Dedifferentiated amniotic fluid mesenchymal stem cell (primary cell): ENCODE results near the gene TCIRG1.
"Not testable (repeated sequence)": the region's sequence is repeated elsewhere in the genome, so short reads cannot be mapped to it uniquely, and the experiment has no call there.

Source experiments
- DNase-seq: peaks from one replicate; pipeline ENCODE4 v3.0.0-alpha.2; 2016; ENCODE audit errors: extremely low spot score

TCIRG1 gene, protein sequence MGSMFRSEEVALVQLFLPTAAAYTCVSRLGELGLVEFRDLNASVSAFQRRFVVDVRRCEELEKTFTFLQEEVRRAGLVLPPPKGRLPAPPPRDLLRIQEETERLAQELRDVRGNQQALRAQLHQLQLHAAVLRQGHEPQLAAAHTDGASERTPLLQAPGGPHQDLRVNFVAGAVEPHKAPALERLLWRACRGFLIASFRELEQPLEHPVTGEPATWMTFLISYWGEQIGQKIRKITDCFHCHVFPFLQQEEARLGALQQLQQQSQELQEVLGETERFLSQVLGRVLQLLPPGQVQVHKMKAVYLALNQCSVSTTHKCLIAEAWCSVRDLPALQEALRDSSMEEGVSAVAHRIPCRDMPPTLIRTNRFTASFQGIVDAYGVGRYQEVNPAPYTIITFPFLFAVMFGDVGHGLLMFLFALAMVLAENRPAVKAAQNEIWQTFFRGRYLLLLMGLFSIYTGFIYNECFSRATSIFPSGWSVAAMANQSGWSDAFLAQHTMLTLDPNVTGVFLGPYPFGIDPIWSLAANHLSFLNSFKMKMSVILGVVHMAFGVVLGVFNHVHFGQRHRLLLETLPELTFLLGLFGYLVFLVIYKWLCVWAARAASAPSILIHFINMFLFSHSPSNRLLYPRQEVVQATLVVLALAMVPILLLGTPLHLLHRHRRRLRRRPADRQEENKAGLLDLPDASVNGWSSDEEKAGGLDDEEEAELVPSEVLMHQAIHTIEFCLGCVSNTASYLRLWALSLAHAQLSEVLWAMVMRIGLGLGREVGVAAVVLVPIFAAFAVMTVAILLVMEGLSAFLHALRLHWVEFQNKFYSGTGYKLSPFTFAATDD

DNA sequence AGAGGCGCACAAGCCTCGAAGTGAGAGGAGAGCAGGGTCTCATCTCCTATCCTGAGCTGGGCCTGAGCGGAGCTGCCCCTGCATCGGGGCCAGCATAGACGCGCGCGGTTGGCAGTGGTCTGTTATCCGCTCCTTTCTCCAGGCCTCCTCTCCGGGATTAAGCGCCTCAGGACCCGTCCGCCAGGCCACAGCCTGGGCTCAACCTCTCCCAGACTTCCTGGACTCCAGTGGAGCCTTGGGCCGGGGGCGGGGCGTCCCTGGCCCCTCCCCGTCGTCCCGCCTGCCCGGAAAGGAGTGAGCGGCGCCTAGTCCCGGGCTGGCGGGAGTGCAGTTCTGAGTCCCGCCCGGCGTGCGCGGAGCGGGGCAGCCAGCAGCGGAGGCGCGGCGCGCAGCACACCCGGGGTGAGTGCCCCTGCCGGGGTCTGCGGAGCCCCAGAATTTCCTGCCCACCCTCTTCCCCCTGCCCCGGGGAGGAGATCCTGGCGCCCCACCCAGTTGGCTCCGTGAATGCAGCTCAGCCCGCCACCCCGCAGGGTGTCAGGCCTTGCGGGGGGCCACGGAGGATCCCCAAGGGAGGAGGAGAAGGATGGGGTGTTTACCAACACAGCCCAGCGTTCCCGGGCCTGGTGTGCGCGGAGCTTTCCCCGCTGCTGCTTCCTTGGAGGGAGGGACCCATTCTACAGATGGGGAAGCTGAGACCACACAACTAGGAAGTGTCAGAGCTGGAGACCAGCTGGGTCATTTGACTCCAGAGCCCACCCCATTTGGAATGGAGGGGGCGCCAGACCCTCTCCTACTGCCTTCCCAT, at the start of gene TCIRG1:
Gene TCIRG1, plus strand, starts transcription at position 308 of the 808 bp plus-strand sequence. CDS start 2,247 bp downstream, outside the sequence.
- peak; percentile 45 for DNase-seq

DNA sequence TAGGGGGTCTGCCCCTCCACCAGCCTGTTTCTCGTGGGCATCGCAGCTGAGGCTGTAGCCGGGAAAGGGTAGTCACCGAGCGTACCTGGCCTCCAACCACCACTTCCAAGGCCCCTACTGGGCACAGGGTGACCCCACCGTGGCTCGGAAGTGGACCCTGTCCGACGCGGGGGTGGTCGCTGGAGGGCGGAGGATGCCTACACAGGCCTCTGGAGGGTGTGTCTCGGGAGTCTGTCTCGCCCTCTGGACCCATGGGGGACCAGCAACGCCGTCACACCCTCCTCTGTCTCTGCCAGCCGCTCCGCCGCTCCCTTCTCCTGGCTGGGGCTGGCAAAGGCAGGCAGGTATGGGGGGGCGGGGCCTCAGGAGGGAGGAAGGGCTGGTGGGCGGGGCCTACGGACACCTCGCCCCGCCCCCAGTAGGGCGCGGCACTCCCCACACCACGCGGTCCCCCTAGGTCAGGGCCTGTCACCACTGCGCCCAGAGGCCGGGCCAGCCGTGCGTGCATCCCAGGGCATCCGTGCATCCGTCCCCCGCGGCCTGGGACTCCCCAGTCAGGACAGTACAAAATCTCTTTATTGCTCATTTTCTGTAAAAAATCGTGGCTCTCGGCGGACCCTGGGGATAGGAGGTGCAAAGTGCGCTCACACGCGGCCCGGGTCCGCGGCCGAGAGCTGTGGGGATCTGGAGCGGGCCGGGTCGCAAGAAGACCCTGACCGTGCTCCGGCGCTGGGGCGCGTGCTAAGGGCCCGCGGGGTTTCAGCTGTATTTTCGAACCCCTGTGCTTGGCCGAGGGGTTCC, 48.1 kb upstream of the TCIRG1 start:
- not testable (repeated sequence) for DNase-seq

DNA sequence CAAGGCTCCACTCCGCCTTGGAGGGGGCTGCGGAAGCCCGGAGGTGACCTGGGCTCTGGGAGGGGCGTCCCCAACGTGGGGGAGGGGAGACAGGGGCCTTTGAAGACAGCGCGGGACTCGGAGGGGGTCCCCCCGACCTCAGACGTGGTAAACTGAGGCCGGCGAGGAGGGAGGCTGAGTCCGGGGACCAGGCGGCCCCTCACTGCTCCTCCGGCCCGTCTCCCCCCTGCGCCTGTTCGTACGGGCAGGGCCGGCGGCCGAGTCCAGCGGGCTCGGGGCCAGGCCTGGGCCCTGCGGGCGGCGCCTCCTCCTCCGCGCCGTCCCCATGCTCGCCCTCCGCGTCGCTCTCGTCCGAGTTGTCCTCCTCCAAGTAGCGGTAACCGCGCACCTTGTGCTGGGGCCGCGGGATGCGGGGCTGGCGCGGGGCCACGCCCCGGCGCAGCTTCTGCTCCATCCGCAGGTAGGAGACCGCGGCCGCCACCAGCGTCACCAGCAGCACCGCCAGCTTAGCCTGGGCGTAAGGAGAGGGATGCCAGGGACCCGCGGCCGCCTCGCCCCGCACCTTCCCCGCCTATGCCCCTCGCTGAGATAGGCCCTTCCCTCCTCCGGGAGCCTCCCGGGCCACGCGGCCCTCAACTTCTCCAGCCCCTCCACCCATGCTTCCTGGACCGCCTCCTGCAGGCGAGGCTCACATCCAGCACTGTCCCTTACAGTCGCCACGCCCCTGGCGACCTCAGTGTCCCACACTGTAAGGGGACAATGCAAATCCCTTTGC, 47.3 kb upstream of the TCIRG1 start:
- not testable (repeated sequence) for DNase-seq

DNA sequence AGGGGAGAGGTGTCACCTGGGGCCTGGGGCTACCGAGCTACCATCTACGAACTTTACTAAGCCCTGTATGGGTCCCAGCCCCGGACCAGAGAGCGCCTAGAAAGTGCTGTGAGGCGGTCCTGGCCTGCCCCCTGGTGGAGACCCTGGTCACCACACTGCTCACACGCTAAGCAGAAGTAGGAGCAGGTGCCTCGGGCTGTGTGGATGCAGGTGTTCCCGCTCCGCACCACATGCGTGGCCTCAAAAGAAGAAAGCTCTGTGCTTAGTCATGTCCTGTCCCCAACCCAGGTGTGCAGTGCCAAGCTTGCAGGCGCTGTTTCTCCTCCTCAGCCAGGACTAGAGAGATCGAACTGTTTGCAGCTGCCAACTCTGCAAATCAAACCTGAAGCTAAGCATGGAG, 45.0 kb upstream of the TCIRG1 start:
- DNase-seq, result not testable (repeated sequence)

DNA sequence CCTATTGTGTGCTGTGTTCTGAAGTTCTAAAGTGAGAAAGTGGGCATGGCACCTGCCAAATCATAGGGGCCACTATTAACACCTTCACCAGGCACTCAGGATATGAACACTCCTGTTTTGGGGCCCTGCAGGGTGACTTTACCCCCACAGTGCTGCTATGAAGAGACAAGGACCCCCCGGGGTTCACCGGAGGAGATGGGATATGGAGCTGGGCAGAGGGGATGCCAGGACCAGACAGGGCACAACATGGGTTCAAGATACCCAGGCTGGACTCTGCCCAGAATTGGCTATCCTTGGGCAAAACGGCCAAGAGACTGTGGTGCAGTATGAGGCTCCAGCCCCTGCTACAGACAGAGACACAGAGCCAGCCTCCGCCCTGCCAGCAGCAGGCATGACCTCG, 44.4 kb upstream of the TCIRG1 start:
- not testable (repeated sequence) for DNase-seq

DNA sequence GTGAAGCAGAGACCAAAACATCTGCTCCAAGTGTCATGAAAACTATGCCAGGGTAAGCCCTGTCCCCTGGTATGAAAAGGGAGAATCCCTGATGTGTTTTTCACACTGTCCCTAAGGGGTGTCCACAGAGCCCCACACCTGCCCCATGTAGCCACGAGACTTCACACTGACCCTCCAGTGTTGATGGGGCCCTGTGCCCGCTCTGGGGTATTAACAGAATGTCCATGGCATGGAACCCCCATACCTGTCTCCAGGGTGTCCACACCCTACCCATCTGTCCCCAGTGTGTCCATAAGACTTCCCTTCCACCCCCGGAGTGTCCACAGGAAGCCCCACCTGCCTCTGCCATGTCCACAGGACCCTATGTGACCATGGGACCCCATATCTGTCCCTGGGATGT, 43.7 kb upstream of the TCIRG1 start:
- DNase-seq, result not testable (repeated sequence)

DNA sequence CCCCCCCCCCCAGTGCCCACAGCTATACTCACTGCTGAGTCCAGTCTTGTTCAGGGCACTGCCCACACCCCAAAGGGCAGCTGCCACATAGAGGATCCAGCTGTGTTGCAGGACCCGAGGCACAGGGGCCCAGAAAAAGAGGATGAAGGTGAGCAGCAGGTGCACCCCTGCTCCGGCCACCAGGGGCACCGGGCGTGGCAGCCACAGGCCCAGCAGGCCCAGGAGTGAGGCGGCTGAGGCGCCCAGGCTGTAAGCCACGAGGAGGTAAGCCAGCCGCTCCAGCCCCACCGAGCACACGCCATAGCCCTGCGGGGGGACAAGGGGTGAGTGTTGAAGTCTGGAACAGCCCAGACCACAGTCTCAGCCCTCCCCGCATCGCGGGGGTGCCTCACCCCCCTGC, 43.2 kb upstream of the TCIRG1 start:
- DNase-seq, result not testable (repeated sequence)

DNA sequence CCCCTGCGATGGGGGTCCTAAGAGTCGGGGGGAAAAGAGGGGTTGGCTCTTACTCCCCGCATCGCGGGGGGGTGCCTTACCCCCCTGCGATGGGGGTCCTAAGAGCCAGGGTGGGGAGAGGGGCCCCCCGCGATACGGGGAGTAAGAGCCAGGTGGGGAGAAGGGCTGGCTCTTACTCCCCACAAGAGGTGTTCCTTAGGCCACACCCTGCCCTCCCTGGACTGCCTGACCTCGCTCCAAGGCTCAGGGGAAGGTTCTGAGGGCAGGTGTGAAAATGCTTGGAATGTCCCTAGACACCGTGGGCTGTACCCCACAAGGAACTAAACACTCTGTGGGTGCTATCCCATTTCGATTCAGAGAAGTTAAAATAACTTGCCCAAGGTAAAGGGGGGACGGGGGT, 42.8 kb upstream of the TCIRG1 start:
- DNase-seq, result no peak

DNA sequence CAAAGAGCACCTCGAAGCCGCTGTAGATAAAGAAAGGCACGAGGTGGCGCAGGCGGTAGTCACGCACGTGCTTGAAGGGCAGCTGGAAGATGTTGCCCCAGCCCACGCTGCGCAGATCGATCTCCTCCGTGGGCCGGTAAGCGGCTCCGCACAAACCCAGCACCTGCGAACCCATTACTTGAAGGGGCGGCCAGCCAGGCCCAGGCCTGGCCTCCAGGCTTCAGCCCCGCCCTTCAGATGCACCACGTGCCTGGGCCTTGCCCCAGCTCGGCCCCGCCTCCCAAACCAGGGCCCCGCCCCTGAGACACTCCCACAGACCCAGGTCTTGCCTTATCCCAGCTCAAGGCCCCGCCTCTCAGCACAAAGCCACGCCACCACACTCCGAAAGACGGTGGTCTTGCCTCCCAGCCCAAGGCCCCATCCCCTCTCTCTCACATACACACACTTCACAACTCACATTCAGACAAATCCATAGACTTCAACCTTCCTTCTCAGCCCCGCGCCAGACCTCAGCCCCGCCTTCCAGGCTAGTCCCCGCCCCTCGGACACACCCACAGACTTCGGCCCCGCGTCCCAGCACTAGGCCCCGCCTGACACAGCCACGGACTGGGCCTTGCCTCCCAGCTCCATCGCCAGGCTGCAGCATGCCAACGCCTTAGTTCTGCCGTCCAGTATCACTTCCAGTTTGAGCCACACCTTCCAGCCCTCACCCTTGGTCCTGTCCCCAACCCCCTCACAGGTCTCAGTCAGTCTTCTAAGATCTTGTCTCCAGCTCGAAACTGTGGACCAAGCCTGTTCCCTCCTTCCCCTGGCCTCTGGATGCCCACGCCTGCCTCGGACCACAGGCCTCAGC, 42.0 kb upstream of the TCIRG1 start:
- no peak for DNase-seq

DNA sequence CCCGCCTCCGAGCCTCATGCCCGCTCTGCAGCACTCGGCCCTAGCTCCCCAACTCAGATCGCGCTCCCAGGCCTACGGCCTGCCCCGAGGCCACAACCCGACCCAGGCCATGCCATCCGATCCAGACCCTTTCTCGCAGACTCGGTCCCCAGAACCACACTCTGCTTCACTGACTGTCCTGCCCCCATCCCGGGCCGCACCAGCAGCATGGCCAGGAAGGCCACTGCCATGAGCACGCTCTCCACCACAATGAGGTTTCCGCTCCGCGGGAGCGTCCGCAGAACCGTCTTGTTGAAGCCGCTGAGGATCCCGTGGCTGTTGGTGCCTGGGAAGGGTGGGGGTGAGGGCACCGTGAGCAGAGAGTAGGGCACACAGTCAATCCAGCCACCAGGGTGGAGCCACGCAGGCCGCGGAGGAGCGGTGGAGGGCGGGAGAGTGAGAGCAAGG, 41.3 kb upstream of the TCIRG1 start:
- DNase-seq, result no peak

DNA sequence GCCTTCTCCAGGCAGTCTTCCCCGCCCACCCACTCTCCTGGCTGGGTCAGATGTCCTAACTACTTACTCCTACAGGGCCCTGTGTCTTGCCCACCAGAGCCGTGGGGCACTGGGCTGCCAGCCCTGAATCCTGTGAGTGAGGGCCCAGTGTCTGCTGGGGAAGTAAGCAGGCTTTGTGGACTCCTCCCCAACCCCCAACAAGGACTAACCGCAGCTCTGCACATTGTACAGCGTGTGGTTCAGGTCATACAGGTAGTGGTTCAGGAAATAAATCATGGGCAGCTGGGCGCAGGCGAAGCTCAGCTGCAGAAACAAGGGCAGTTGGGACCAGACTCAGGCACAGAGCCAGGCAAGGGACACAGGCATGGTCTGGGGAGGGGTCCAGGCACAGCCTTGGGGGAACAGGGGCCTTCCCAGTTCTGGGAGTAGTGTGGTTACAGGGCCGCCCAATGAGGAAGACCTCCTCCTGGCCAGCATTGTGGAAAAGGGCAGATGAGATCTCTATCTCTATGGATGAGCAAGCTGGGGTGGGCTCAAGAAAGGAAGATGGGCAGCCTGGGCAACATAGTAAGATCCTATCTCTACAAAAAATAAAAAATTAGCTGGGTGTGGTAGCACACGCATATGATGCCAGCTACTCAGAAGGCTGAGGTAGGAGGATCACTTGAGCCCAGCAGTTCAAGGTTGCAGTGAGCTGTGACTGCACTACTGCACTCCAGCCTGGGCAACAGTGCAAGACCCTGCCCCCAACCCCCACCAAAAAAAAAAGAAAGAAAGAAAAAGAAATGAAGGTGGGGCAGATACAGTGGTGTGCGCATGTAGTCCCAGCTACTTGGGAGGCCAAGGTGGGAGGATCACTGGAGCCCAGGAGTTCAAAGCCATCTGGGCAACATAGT, 40.4 kb upstream of the TCIRG1 start:
- no peak for DNase-seq

DNA sequence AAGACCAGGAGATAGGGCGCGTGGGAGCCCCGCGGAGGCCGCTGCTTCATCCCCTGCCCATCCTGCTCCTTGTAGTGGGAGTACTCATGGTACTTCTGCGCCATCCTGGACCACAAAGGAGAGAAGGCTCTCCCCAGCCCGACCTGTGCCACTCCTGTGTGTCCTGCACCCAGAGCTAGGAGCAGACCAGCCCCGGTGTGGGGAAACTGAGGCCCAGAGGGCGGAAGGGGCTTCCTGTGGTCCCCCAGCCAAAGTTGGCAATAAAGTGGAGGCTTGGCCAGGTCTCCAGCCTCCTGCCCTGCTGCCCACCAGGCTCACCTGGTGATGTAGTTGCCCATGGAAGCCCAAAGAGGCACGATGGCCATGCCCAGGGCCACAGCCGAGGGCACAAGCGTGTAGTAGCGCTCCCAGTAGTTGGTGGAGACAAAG, 39.6 kb upstream of the TCIRG1 start:
- DNase-seq, result no peak

DNA sequence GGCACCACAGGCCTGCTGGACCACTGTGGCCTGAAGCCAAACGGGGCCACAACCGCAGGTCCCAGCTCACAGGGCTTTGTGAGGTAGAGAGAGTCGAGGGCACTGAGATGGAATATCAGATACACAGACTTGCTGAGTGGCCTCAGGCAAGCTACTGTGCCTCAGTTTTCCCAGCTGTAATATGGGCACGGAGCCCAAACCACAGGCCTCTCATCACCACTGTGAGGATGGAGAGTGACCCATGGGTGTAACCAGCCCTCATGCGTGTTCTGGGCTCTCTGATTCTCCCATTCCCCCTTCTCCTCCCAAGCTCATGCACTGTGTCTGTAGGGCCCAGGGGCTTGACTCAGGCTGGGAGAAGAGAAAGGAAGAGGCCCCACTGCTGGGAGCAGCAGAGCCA, 39.1 kb upstream of the TCIRG1 start:
- no peak for DNase-seq

DNA sequence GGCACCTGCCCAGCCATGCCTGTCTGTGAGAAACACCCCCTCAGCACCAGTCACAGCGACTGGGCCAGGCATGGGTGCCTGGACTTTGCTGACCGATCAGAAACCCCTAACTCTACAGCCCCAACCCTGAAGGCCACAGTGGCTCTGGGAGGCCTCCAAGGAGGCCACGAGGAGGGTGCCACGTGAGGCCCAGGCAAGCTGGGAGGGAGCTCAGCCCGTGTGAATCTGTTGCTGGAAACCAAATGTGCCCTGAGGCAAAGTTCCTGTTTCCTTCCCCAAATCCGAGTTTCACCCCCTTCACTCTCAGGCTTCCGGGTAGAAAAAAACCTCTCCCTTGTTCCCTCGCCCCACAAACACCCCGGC, 36.3 kb upstream of the TCIRG1 start:
- no peak for DNase-seq

DNA sequence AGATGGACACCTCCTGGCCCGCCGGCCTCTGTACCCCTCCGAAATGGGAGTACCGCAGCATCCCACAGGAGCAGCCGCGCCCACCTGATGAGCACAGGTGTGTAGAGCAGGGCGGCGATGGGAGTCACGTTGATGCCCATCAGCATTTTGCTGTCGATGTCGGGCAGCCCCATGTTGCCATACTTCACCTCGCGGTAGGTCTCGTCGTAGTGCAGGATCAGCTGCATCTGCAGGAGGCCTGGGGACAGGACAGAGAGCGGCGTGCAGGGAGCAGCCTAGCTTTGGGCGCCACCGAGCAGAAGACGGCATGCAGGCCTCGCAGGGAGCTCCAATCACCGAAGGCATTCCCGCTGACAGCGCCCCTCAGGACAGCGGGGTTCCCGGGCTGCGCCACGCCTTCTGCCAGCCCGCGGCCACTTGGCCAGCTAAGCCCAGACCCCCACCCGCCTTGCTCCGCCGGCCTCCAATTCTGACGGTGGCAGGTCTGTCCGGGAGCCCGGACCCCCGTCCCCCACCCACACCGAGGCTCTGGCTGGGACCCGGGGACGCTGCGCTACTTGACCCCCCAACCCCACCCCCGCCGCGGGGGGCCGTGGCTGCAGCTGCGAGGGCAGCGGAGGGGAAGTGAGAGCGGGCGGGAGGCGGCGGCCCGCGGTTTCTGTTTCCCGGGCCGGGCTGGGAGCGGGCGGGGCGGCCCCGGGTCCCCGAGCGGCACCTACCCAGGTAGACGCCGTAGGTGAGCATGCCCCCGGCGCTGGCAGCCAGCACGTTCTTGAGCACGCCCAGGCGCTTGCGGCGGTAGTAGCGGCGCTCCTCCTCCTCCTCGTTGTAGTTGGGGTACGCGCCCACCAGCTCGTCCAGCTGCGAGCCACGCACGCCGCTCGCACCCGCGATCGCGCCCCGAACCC, 35.6 kb upstream of the TCIRG1 start:
- DNase-seq, result no peak

DNA sequence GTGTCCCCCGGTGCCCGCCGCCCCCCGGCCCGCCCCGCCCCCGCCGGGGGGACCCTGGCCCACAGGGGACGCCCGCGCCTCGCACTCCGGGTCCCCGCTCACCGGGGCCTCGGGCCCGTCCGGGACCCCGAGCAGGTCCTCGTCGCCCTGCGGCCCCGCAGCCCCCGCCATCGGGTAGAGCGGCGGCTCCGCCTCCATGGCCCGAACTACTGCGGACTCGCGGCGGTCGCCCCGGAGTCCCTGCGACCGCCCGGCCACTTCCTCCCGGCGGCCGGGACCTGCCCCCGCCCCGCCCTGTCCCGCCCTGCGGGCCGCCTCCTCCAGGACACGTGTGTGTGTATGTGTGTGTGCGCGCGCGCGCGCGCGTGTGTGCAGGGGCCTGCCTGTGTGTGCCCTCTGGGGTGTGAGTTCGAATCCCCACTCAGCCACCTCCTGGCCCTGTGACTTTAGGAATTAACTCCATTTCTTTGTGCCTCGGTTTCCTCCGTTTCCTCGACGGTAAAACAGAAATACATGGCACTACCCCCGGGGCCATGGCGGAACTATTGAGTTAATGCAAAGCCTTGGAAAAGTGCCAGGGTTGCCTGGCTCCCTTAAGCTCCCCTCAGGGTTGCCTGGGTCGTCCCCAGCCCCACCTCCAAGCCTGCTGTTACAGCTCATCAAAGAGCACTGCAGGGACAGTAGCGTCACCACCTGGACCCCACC, 34.8 kb upstream of the TCIRG1 start, which contains the start of gene UNC93B1:
Gene UNC93B1, minus strand, starts transcription at position 252 of the 705 bp plus-strand sequence. Its CDS starts 54 bp downstream, at position 198.
- DNase-seq, result peak; percentile 31
